GM10248 (cell line): ENCODE measurements around the gene SLC35B2.
A peak's percentile ranks its signal among the peaks of the same experiment; 100 is the strongest.

Experiments
- CTCF ChIA-PET: fragments of 300-600 bp; sonication (Branson Sonifier 250); formaldehyde crosslinking; extraction: SDS; loops from one replicate; lab custom pipeline; 2021; ENCODE audit warnings: antibody characterized with exemption; lab: Yijun Ruan, JAX
- POLR2A ChIA-PET: fragments of 350-650 bp; sonication (Branson Sonifier 250); formaldehyde crosslinking; extraction: SDS; loops from one replicate; lab custom pipeline; 2020; ENCODE audit warnings: antibody characterized with exemption; lab: Yijun Ruan, JAX
- DNase-seq: peaks from one replicate; pipeline ENCODE4 v3.0.0; 2012; ENCODE audit errors: extremely low spot score
- TF ChIP-seq, protein P1 (sequence below): IDR thresholded peaks from 2 replicates; pipeline ENCODE4 v1.5.1; 2012; ENCODE audit warnings: mild to moderate bottlenecking, low read depth; ENCODE audit errors: extremely low read depth, missing control alignments, control extremely low read depth

Gene SLC35B2

GRCh38 chr6:44265007-44265721 is 7.8 kb upstream of the SLC35B2 start, which contains the start of gene NFKBIE:
TSS of gene NFKBIE (minus strand) at chr6:44265551. CDS start at chr6:44265346, 205 bp downstream.
- DNase-seq = peak; percentile 94
- ChIA-PET CTCF (interaction anchor here (1.1 to 7.3 kb wide), 4 partner anchors 12 to 92 kb away, joined by 4 to 182 read pairs (median 74); partner anchors contain the start of gene AARS2), POLR2A (interaction anchor here (1.6 kb wide), 1 partner anchor 18 kb away, joined by 8 read pairs; the partner anchor contains the start of gene HSP90AB1)
- TF ChIP-seq, protein P1, sequence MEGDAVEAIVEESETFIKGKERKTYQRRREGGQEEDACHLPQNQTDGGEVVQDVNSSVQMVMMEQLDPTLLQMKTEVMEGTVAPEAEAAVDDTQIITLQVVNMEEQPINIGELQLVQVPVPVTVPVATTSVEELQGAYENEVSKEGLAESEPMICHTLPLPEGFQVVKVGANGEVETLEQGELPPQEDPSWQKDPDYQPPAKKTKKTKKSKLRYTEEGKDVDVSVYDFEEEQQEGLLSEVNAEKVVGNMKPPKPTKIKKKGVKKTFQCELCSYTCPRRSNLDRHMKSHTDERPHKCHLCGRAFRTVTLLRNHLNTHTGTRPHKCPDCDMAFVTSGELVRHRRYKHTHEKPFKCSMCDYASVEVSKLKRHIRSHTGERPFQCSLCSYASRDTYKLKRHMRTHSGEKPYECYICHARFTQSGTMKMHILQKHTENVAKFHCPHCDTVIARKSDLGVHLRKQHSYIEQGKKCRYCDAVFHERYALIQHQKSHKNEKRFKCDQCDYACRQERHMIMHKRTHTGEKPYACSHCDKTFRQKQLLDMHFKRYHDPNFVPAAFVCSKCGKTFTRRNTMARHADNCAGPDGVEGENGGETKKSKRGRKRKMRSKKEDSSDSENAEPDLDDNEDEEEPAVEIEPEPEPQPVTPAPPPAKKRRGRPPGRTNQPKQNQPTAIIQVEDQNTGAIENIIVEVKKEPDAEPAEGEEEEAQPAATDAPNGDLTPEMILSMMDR = peak; percentile 73

GRCh38 chr6:44264154-44265006 is 7.1 kb upstream of the SLC35B2 start:
- DNase-seq = peak; percentile 68
- ChIA-PET CTCF (interaction anchor here (0.8 to 7.3 kb wide), 4 partner anchors 11 to 91 kb away, joined by 3 to 182 read pairs (median 4); partner anchors contain the start of gene AARS2), POLR2A (interaction anchor here (1.6 kb wide), 1 partner anchor 18 kb away, joined by 8 read pairs; the partner anchor contains the start of gene HSP90AB1)
- TF ChIP-seq, protein P1 = no peak

DNA sequence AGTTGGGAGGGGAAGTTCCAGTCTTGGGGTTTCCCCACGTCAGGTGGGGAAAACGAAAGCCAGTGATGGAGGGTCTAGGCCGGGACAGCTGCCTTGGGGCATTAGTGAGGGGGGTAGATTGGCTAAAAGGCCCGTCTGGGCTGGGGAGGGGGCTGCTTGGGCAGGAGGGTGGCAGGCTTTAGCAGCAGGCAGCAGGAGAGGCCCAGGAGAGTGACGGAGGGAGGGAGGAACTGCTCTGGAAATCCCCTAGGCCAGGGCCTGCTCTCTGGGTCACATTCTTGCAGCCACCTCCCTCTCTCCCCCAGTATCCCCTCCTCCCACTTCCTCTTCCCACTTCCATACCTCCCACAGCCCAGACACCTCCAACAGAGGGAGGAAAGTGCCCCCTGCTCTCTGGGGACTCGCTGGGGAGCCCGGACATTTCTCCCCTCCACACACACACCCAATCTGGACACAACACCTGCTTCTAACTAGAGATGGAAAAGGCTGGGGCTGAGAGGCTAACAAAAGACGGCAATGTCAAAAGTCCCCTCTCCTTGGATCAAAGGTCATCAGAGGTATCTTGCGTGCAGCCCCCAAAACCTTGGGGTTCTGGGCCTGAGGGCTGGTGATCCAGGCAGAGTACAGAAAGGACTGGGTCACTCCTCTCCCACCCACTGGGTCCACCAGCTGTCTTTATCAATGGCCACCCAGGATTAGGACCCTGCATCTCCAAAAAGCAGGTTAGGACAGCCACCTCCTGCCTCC is 6.2 kb upstream of the SLC35B2 start:
- peak; percentile 58 for DNase-seq

GRCh38 chr6:44262467-44263353 is 5.4 kb upstream of the SLC35B2 start:
- DNase-seq = no peak
- TF ChIP-seq, protein P1 = no peak
- ChIA-PET CTCF (interaction anchor here (0.8 to 2.0 kb wide), 11 partner anchors 10 to 188 kb away, joined by 3 to 16 read pairs (median 5); partner anchors contain the start of genes AARS2 and HSP90AB1), POLR2A (interaction anchor here (0.6 to 2.7 kb wide), 4 partner anchors 11 to 488 kb away, joined by 3 to 19 read pairs (median 6); partner anchors contain the start of gene HSP90AB1)

More for the DNA sequence above, 6.2 kb upstream of the SLC35B2 start:
- CTCF ChIA-PET = interaction anchor here (0.8 to 7.3 kb wide), 7 partner anchors 10 to 90 kb away, joined by 3 to 182 read pairs (median 5); partner anchors contain the start of gene AARS2
- POLR2A ChIA-PET = interaction anchor here (1.6 to 2.7 kb wide), 2 partner anchors 17 kb away, joined by 8 to 19 read pairs; partner anchors contain the start of gene HSP90AB1
- TF ChIP-seq, protein P1 = no peak

DNA sequence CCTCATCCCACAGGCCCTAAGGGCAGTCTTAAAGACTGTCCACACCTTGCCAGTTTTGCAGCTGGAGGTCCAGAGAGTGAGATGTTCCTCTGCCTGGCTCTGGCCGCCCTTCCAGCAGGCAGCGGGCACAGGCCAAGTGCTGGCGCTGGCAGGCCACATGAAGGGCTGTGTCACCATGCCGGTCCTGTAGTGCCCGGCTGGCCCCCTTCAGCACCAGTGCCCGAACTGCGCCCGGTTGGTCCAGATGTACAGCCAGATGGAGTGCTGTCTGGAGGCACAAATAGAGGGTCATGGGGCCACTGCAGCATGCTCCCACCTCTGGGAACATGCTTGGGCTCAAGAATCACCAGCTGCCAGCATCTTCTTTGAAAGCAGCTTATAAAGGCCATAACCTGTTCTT is 4.3 kb upstream of the SLC35B2 start:
- no peak for DNase-seq
- TF ChIP-seq, protein P1 = no peak
- ChIA-PET CTCF (interaction anchor here (1.3 to 2.0 kb wide), 7 partner anchors 9 to 164 kb away, joined by 3 to 16 read pairs (median 6); partner anchors contain the start of genes AARS2 and HSP90AB1), POLR2A (interaction anchor here (0.6 to 2.7 kb wide), 3 partner anchors 10 to 15 kb away, joined by 3 to 19 read pairs (median 9); partner anchors contain the start of gene HSP90AB1)
